Fibroblast of lung (primary cell): ENCODE measurements around the gene TMEM244. TPM values are rescaled to one million over a fixed set of nuclear protein-coding genes. Genes with fewer than 3 reads are reported as not detected.

Experiments
- DNase-seq, 2 donors: peaks; one replicate each; pipeline versions ENCODE4 v3.0.0 to v3.0.0-alpha.2; 2010; ENCODE audit warnings: low read depth in 2 of 2
- H2AFZ ChIP-seq: 2 replicates; pipeline ENCODE4 v1.5.1; 2012; ENCODE audit warnings: low read length, control low read depth, inconsistent platforms
- H3K27ac ChIP-seq: 2 replicates; pipeline ENCODE4 v1.5.1; 2011; ENCODE audit warnings: low read length, control low read depth; ENCODE audit not compliant: insufficient read depth
- H3K27me3 ChIP-seq: 2 replicates; pipeline ENCODE4 v1.5.1; 2011; ENCODE audit warnings: mild to moderate bottlenecking, low read length; ENCODE audit not compliant: control insufficient read depth, insufficient read depth
- H3K36me3 ChIP-seq: 2 replicates; pipeline ENCODE4 v1.5.1; 2011; ENCODE audit warnings: low read length; ENCODE audit not compliant: control insufficient read depth, insufficient read depth
- H3K4me1 ChIP-seq: 2 replicates; pipeline ENCODE4 v1.5.1; 2011; ENCODE audit warnings: low read length; ENCODE audit not compliant: control insufficient read depth, insufficient read depth; ENCODE audit errors: extremely low read depth
- H3K4me2 ChIP-seq: 2 replicates; pipeline ENCODE4 v1.5.1; 2011; ENCODE audit warnings: low read length, control low read depth; ENCODE audit not compliant: insufficient read depth; ENCODE audit errors: extremely low read depth
- H3K4me3 ChIP-seq, 4 experiments: fragments of 200-600 bp in 1 of 4; sonication (generic) in 1 of 4; replicated peaks in 1 of 4; 2 replicates each; pipeline ENCODE4 v1.5.1; 2011 to 2016; ENCODE audit warnings: low read length in 4 of 4, low read depth in 3 of 4, mild to moderate bottlenecking in 3 of 4, control low read depth in 2 of 4, inconsistent platforms in 1 of 4, mixed read lengths in 1 of 4; ENCODE audit not compliant: insufficient read depth in 1 of 4; ENCODE audit errors: control extremely low read depth in 1 of 4
- H3K79me2 ChIP-seq: 2 replicates; pipeline ENCODE4 v1.5.1; 2012; ENCODE audit warnings: mild to moderate bottlenecking, low read length, inconsistent platforms; ENCODE audit not compliant: control insufficient read depth, insufficient read depth
- H3K9ac ChIP-seq: 2 replicates; pipeline ENCODE4 v1.5.1; 2011; ENCODE audit warnings: mild to moderate bottlenecking, low read length, control low read depth; ENCODE audit not compliant: insufficient read depth
- H3K9me3 ChIP-seq: 2 replicates; pipeline ENCODE4 v1.5.1; 2012; ENCODE audit warnings: low read depth, low read length; ENCODE audit not compliant: control insufficient read depth, insufficient read depth
- H4K20me1 ChIP-seq: 2 replicates; pipeline ENCODE4 v1.5.1; 2011; ENCODE audit warnings: low read length; ENCODE audit not compliant: control insufficient read depth, insufficient read depth; ENCODE audit errors: extremely low read depth
- EZH2 ChIP-seq: IDR thresholded peaks from 2 replicates; pipeline ENCODE4 v1.5.1; 2012; ENCODE audit warnings: low read length, control low read depth, mild to moderate bottlenecking; ENCODE audit errors: missing control alignments
- polyA minus RNA-seq: library from RNA; depleted of rRNA, polyadenylated mRNA; stranded (reverse); fragments of >200 nt; gene quantifications from 2 replicates; pipeline ENCODE4 v1.2.3, GENCODE V29; 2011; ENCODE audit warnings: low replicate concordance
- polyA plus RNA-seq, 2 donors: library from polyadenylated mRNA; depleted of rRNA in 1 of 2; stranded (reverse) in 1 of 2; unstranded in 1 of 2; fragments of >200 nt; gene quantifications; 2 replicates each; pipeline ENCODE4 v1.2.1, GENCODE V29; 2011 to 2012; ENCODE audit warnings: missing spikeins in 1 of 2
- total RNA-seq: library from RNA; depleted of rRNA; stranded (reverse); fragments of >200 nt; gene quantifications from 2 replicates; pipeline ENCODE4 v1.2.1, GENCODE V29; 2014
- TF ChIP-seq, protein P1 (sequence below), 2 donors: IDR thresholded peaks in 1 of 2; conservative IDR thresholded peaks in 1 of 2; 1 replicate in 1 of 2; 2 replicates in 1 of 2; pipeline ENCODE4 v1.5.1; 2011 to 2012; ENCODE audit warnings: low read length in 2 of 2, control low read depth in 1 of 2, inconsistent platforms in 1 of 2, low read depth in 1 of 2, mild to moderate bottlenecking in 1 of 2

Gene TMEM244, protein sequence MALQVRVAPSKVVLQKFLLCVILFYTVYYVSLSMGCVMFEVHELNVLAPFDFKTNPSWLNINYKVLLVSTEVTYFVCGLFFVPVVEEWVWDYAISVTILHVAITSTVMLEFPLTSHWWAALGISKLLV
- total RNA-seq (not detected in 2 replicates), polyA plus RNA-seq (not detected in 2 replicates), polyA minus RNA-seq (not detected in 2 replicates)
- polyA plus RNA-seq (2012) = not detected in 2 replicates

DNA sequence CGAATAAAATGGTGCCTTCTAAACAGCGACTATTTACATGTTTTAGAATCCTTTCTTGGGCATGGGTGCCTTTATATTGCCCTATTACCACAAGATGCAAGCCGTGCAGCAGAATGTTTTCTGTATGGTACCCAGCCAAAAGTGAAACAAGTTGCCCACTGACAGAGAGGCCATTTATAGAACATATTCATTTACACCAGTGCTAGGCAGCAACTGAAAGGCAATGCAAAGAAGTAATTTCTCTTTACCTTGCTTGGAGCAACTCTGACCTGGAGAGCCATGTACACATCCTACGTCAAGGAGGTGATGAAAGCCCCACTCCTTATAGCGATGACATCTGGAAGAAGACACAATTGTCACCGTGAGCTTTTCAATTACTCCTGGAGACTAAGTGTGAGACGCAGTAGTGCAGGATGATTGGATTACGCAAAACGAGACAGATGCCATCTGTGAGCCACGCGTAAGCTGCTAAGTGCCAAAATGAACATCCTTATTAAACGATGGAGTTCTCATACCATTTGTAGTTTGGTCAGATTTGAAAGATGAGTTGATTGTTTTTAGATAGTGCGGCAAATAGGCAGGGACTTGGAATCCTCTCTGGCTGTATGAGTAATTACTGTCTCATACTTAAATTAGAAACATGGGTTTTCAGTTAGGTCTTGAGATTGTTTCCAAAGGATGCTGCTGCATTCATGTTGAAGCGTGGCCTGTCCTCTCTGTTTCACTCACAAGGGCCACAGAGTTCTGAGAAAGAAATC lies at the start of gene TMEM244:
TSS of gene TMEM244 (minus strand) at position 408 of the 758 bp plus-strand sequence. CDS start at position 281, 127 bp downstream.
- TF ChIP-seq, protein P1, sequence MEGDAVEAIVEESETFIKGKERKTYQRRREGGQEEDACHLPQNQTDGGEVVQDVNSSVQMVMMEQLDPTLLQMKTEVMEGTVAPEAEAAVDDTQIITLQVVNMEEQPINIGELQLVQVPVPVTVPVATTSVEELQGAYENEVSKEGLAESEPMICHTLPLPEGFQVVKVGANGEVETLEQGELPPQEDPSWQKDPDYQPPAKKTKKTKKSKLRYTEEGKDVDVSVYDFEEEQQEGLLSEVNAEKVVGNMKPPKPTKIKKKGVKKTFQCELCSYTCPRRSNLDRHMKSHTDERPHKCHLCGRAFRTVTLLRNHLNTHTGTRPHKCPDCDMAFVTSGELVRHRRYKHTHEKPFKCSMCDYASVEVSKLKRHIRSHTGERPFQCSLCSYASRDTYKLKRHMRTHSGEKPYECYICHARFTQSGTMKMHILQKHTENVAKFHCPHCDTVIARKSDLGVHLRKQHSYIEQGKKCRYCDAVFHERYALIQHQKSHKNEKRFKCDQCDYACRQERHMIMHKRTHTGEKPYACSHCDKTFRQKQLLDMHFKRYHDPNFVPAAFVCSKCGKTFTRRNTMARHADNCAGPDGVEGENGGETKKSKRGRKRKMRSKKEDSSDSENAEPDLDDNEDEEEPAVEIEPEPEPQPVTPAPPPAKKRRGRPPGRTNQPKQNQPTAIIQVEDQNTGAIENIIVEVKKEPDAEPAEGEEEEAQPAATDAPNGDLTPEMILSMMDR (conservative IDR thresholded peaks at IDR 0.05 in 1 of 2, IDR thresholded peaks at IDR 0.05 in 1 of 2; ENCODE audit: low read depth in 1 of 2, low read length in 2 of 2) = no peak
- TF ChIP-seq EZH2 = no peak
- H3K4me2 ChIP-seq = peak within 1 kb of the TSS; percentile 56
- DNase-seq = peak; percentile 51 to 76

DNA sequence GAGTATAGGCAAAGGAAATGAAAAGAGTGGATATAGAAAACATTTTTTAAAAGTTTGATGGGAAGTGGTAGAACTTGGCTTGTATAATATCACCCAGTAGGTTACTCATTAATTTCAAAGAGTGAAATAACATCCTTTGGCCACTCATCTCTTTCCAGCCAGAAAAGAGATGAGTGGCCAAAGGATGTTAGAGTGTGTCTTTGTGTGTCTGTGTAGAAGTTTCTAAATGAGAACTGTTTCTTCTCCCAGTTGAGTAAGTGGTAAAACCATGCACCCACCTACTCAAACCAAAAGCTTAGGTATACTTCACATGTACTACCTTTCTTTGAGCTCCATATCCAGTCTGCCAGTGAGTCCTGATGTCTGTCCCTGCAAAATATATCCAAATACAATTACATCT lies 47.7 kb upstream of the TMEM244 start:
- Histone ChIP-seq H3K36me3 (no peaks in the 10 kb centered on the region), H3K27me3 (no peaks in the 10 kb centered on the region), H3K27ac (no peak overlapping the region), H2AFZ (no peak overlapping the region), H3K4me3 (no peak overlapping the region), H3K4me1 (no peaks in the 10 kb centered on the region), H4K20me1 (no peaks in the 10 kb centered on the region), H3K79me2 (no peaks in the 10 kb centered on the region), H3K4me2 (no peak overlapping the region), H3K9me3 (no peaks in the 10 kb centered on the region), H3K9ac (no peak overlapping the region)
- DNase-seq = no peak
- no peak for TF ChIP-seq EZH2
- TF ChIP-seq, protein P1 (conservative IDR thresholded peaks at IDR 0.05 in 1 of 2, IDR thresholded peaks at IDR 0.05 in 1 of 2; ENCODE audit: low read depth in 1 of 2, low read length in 2 of 2) = no peak

More for the DNA sequence above, at the start of gene TMEM244:
- Histone ChIP-seq H3K9ac (no peak within 1 kb of the TSS), H3K9me3 (no peaks in the 10 kb centered on the region), H3K36me3 (no peaks in the 10 kb centered on the region), H2AFZ (no peak within 1 kb of the TSS), H3K4me1 (peaks cover 5% of the 10 kb centered on the region), H3K27ac (no peak within 1 kb of the TSS), H3K4me3 (peak within 1 kb of the TSS in 2 of 4 experiments; percentile 12 to 35), H3K27me3 (no peaks in the 10 kb centered on the region), H3K79me2 (no peaks in the 10 kb centered on the region), H4K20me1 (no peaks in the 10 kb centered on the region)

DNA sequence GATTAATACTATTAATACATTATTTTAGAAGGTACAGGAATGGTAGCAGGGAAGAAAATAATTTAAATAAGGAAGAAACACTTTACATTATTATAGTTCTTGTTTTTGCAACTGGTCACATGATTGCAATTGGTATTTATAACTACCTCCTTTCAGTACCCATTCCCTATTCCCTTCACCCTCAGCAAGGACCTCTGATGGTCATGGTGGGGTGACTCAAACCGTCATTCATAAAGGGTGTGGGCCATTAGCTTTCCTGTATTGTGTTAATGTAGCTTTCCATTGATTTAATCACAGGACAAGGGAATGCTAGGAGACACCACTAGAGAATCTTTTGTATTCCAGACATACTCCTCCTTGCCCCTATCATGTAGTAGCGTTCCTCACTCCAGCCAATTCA lies 47.2 kb upstream of the TMEM244 start:
- Histone ChIP-seq H3K4me3 (no peak overlapping the region), H2AFZ (no peak overlapping the region), H3K9ac (no peak overlapping the region), H3K27ac (no peak overlapping the region), H4K20me1 (no peaks in the 10 kb centered on the region), H3K79me2 (no peaks in the 10 kb centered on the region), H3K9me3 (no peaks in the 10 kb centered on the region), H3K36me3 (no peaks in the 10 kb centered on the region), H3K4me1 (no peaks in the 10 kb centered on the region), H3K4me2 (no peak overlapping the region), H3K27me3 (no peaks in the 10 kb centered on the region)
- no peak for DNase-seq
- TF ChIP-seq, protein P1 (conservative IDR thresholded peaks at IDR 0.05 in 1 of 2, IDR thresholded peaks at IDR 0.05 in 1 of 2; ENCODE audit: low read depth in 1 of 2, low read length in 2 of 2) = no peak
- no peak for TF ChIP-seq EZH2
